H7 (cell line): ENCODE data around the gene KIT. TPM values are rescaled to one million over a fixed set of nuclear protein-coding genes. Genes with fewer than 3 reads are reported as not detected.

Experiments
- DNase-seq: peaks from one replicate; pipeline ENCODE4 v3.0.0; 2012
- H3K27me3 ChIP-seq: 2 replicates; pipeline ENCODE4 v1.6.0; 2011; ENCODE audit warnings: mild to moderate bottlenecking, low read length; ENCODE audit not compliant: control insufficient read depth, insufficient read depth
- H3K36me3 ChIP-seq: replicated peaks from 2 replicates; pipeline ENCODE4 v1.5.1; 2011; ENCODE audit warnings: low read length; ENCODE audit not compliant: control insufficient read depth, insufficient read depth
- H3K4me3 ChIP-seq: 2 replicates; pipeline ENCODE4 v1.5.1; 2011; ENCODE audit warnings: low read depth, mild to moderate bottlenecking, control low read depth, low read length, moderate library complexity; ENCODE audit not compliant: insufficient read depth
- total RNA-seq: library from RNA; depleted of rRNA; stranded (reverse); fragments of >200 nt; shearing (Covaris generic); gene quantifications from 2 replicates; pipeline ENCODE4 v1.2.3, GENCODE V29; 2014

KIT gene
- total RNA-seq, 1 experiment from 2014 or later: 9.6 TPM

DNA sequence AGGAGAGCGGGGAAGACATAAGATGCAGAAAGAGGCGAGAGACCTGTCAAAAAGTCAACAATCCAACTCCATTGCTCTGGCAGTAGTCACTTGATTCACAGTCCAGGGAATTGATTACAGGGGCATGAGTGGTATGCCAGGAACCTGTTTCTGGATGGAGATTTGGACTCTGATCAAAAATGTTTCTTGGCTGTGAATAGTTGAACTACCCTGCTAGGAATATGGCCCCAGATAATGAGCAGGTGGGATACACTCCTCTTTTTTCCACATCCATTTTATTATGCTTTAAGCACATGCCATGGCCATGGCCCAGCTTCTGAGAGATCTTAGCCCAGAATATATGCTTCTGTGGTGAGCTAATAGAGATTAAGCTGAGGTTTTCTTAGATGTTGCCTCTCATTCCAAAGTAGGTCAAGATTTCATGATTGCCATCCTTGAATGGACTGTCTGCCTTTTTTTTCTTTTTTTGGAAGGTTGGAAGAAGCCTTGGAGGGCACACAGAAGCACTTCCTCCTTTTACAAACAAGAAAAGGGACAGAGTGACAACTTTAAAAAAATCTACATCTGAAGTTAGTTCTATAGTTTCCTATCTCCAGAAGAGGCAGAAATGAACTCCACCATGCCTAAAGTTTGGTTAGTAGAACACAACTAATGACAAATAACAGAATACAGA lies 121.9 kb downstream of the KIT start:
- H3K36me3 ChIP-seq: no peaks in the 10 kb centered on the region
- no peak for DNase-seq
- no peak overlapping the region for H3K4me3 ChIP-seq
- H3K27me3 ChIP-seq: no peaks in the 10 kb centered on the region

DNA sequence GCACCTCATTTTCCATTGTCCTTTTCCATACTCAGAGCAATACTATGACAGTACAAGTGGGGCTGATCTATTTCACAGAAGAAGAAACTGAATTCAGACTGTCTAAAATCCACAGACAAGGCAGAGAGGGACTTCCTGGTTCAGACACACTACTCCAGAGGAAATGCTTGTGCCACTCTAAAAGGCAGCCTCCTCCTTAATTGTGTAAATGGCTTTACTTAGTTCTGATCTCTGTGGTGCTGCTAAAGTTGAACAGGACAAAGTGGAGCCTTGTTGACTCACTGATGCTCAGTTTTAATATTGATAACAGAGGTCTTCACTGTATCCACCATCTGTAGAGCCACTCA lies 122.4 kb downstream of the KIT start:
- Histone ChIP-seq H3K27me3 (no peaks in the 10 kb centered on the region), H3K36me3 (no peaks in the 10 kb centered on the region), H3K4me3 (no peak overlapping the region)
- no peak for DNase-seq

DNA sequence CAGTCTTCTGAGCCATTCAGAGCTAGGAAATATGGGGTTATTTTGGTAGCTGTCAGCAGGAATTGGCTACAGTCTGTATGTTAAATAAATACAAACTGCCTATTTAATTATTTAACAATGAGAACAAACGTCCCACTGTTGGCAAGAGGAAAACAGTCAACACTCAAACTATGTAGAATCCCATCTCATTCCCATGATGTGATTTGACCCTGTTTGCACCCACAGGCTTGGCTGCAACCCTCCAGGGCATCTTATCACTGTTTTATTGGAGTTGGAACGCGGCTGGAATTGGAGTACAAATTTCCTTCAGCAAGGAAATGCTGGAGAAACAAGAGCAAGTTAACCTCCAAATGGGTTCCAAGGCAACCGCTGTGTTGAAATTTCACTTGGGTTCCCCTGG lies 124.0 kb downstream of the KIT start:
- no peak for DNase-seq
- H3K36me3 ChIP-seq: no peaks in the 10 kb centered on the region
- H3K27me3 ChIP-seq: no peaks in the 10 kb centered on the region
- no peak overlapping the region for H3K4me3 ChIP-seq

DNA sequence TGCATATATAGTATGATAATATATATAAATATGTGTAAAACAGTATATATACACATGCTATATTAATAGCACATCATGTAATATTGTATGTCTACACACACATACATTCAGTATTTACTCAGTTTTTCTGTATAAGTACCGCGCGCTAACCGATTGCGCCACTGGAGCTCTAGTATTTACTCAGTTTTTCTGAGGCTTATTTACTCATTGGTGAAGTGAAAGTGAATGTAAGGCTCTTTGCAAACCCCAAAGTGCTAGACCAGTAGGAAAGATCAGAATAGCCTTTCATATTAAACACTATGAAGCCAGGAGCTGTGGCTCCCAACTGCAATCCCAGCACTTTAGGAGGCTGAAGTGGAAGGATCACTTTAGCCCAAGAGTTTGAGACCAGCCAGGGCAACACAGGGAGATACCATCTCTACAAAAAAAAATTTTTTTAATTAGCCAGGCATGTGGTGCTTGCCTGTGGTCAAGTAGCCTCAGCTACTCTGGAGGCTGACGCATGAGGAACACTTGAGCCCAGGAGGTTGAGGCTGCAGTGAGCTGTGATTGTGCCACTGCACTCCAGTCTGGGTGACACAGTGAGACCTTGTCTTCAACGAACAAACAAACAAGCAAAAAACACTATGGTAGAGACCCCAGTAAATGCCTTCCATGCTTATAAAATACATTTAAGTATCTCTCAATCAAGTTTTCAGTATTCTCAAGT lies 125.8 kb downstream of the KIT start:
- no peaks in the 10 kb centered on the region for H3K36me3 ChIP-seq
- H3K27me3 ChIP-seq: no peaks in the 10 kb centered on the region
- no peak overlapping the region for H3K4me3 ChIP-seq
- no peak for DNase-seq

DNA sequence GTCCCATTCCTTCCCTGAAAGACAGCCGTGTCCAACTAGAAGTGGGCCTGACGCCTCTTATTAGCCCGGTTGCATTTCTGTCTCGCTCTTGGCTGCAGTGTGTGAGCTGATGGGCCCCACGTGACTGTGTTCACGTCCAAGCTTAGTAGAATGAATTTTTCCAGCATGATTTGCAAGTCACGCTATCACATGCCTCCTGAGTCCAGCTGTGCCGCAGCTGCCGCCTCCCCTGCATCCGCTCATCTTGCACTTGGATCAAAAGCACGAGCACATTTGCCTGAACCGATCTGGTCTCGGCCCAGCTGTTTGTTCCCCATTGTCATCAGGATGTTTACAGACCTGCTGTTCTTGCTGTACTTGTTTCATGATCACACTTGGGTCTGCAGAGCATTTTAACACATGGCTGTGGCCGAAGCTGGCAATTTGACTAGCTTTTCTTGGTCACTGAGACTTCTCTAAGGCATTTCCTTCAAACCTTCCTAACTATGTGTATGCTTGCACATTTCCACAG lies 126.5 kb downstream of the KIT start:
- H3K4me3 ChIP-seq: no peak overlapping the region
- no peak for DNase-seq
- H3K27me3 ChIP-seq: no peaks in the 10 kb centered on the region
- H3K36me3 ChIP-seq: no peaks in the 10 kb centered on the region
